ENCODE measurements around the gene SCAF8. TPM values are rescaled to one million over a fixed set of nuclear protein-coding genes. Genes with fewer than 3 reads are reported as not detected.
A peak's percentile ranks its signal among the peaks of the same experiment; 100 is the strongest.

The SCAF8 gene
- total RNA-seq, 6 donors from 2014 or later, result 26.0 to 79.1 (median 37.2) TPM

GRCh38 chr6:154721460-154721859 lies 11.8 kb upstream of the SCAF8 start:
- Histone ChIP-seq H3K36me3 (no peaks in the 10 kb centered on the region), H3K4me1 (no peaks in the 10 kb centered on the region), H3K27me3 (no peaks in the 10 kb centered on the region), H3K4me3 (no peak overlapping the region), H3K9me3 (peaks cover 0 to 17% (median 0%) of the 10 kb centered on the region in 4 donors), H3K27ac (no peak overlapping the region)
- 69 to 87% methylated on average over 6 of the region's 6 CpGs for WGBS, 2 donors
- no peak for TF ChIP-seq CTCF (IDR thresholded peaks at IDR 0.05)
- no peak for TF ChIP-seq EP300 (IDR thresholded peaks at IDR 0.05)
- no peak for TF ChIP-seq POLR2A (IDR thresholded peaks at IDR 0.05)
- TF ChIP-seq POLR2AphosphoS5 (IDR thresholded peaks at IDR 0.05), result no peak
- DNase-seq (no peak), ATAC-seq (ENCODE audit: low FRiP score in 2 of 2) (no peak)

GRCh38 chr6:154726887-154727286 lies 6.3 kb upstream of the SCAF8 start:
- TF ChIP-seq CTCF (IDR thresholded peaks at IDR 0.05) (no peak), EP300 (IDR thresholded peaks at IDR 0.05) (no peak), POLR2A (IDR thresholded peaks at IDR 0.05) (no peak), POLR2AphosphoS5 (IDR thresholded peaks at IDR 0.05) (no peak)
- Histone ChIP-seq H3K4me1 (no peaks in the 10 kb centered on the region), H3K27me3 (no peaks in the 10 kb centered on the region), H3K27ac (no peak overlapping the region), H3K4me3 (no peak overlapping the region), H3K36me3 (no peaks in the 10 kb centered on the region), H3K9me3 (no peaks in the 10 kb centered on the region)
- 79 to 88% methylated on average over 1 of the region's 1 CpG for WGBS, 2 donors
- ATAC-seq (ENCODE audit: low FRiP score in 2 of 2) (no peak), DNase-seq (no peak)

- H3K36me3 ChIP-seq, result no peaks in the 10 kb centered on the region
- peaks cover 22 to 29% (median 25%) of the 10 kb centered on the region in 4 donors for H3K4me1 ChIP-seq
- DNase-seq (peak in 1 of 2 donors; percentile 48), ATAC-seq (ENCODE audit: low FRiP score in 2 of 2) (no peak)
- no peak for TF ChIP-seq POLR2AphosphoS5 (IDR thresholded peaks at IDR 0.05)
- no peak for TF ChIP-seq CTCF (IDR thresholded peaks at IDR 0.05)
- no peak for TF ChIP-seq EP300 (IDR thresholded peaks at IDR 0.05)
- no peak for TF ChIP-seq POLR2A (IDR thresholded peaks at IDR 0.05)
- WGBS, 2 donors, result 94% methylated on average over 24 of the region's 24 CpGs
- no peak overlapping the region for H3K27ac ChIP-seq
- H3K4me3 ChIP-seq, result no peak overlapping the region
- no peaks in the 10 kb centered on the region for H3K27me3 ChIP-seq
- H3K9me3 ChIP-seq, result no peaks in the 10 kb centered on the region
Observed at GRCh38 chr6:154731296-154732218, 1.7 kb upstream of the SCAF8 start.

- Histone ChIP-seq H3K27ac (peak overlapping the region; percentile 99 to 100 (median 100)), H3K4me1 (peaks cover 32 to 38% (median 35%) of the 10 kb centered on the region in 4 donors), H3K36me3 (peaks cover 0 to 5% (median 0%) of the 10 kb centered on the region in 4 donors), H3K4me3 (peak overlapping the region; percentile 11 to 98 (median 75)), H3K27me3 (no peaks in the 10 kb centered on the region), H3K9me3 (no peaks in the 10 kb centered on the region)
- ATAC-seq (ENCODE audit: low FRiP score in 2 of 2) (no peak), DNase-seq (peak in 1 of 2 donors; percentile 50)
- TF ChIP-seq CTCF (IDR thresholded peaks at IDR 0.05) (no peak), POLR2AphosphoS5 (IDR thresholded peaks at IDR 0.05) (no peak), POLR2A (IDR thresholded peaks at IDR 0.05) (no peak), EP300 (IDR thresholded peaks at IDR 0.05) (no peak)
- WGBS, 2 donors, result 7 to 15% methylated on average over 17 to 26 of the region's 26 CpGs
Observed at GRCh38 chr6:154732538-154733182, 556 bp upstream of the SCAF8 start.

All from upper lobe of left lung (tissue), 6 donors.